H9 (cell line): ENCODE measurements around the gene TNFAIP2. TPM values are rescaled to one million over a fixed set of nuclear protein-coding genes. Genes with fewer than 3 reads are reported as not detected.

Source experiments
- DNase-seq: peaks from one replicate; pipeline ENCODE4 v3.0.0-alpha.2; 2017
- H2AFZ ChIP-seq: one replicate; pipeline ENCODE4 v1.6.1; 2013; ENCODE audit warnings: mild to moderate bottlenecking, low read length, control low read depth, moderate library complexity
- H2AK5ac ChIP-seq: 2 replicates; pipeline ENCODE4 v1.6.1; 2013; ENCODE audit warnings: low read length, control low read depth, mixed read lengths; ENCODE audit not compliant: insufficient read length
- H2BK120ac ChIP-seq: one replicate; pipeline ENCODE4 v1.6.1; 2013; ENCODE audit warnings: low read depth, mild to moderate bottlenecking, low read length, control low read depth, inconsistent platforms; ENCODE audit not compliant: poor library complexity, severe bottlenecking
- H2BK12ac ChIP-seq: 2 replicates; pipeline ENCODE4 v1.6.1; 2013; ENCODE audit warnings: low read length, control low read depth, mixed read lengths, low read depth; ENCODE audit not compliant: insufficient read length
- H2BK15ac ChIP-seq: 2 replicates; pipeline ENCODE4 v1.6.1; 2013; ENCODE audit warnings: low read depth, low read length, control low read depth
- H2BK20ac ChIP-seq: one replicate; pipeline ENCODE4 v1.6.1; 2013; ENCODE audit warnings: low read depth, mild to moderate bottlenecking, low read length, control low read depth, inconsistent platforms; ENCODE audit not compliant: poor library complexity, severe bottlenecking
- H2BK5ac ChIP-seq: 2 replicates; pipeline ENCODE4 v1.6.1; 2013; ENCODE audit warnings: low read length, control low read depth, mixed read lengths; ENCODE audit not compliant: insufficient read length
- H3K14ac ChIP-seq: 2 replicates; pipeline ENCODE4 v1.6.1; 2013; ENCODE audit warnings: low read length, control low read depth; ENCODE audit not compliant: insufficient read depth
- H3K18ac ChIP-seq: 2 replicates; pipeline ENCODE4 v1.6.1; 2013; ENCODE audit warnings: low read depth, mild to moderate bottlenecking, mixed read lengths, low read length, control low read depth; ENCODE audit not compliant: insufficient read length
- H3K23ac ChIP-seq: 2 replicates; pipeline ENCODE4 v1.6.1; 2013; ENCODE audit warnings: low read length, control low read depth, mixed read lengths, low read depth; ENCODE audit not compliant: insufficient read length
- H3K23me2 ChIP-seq: 2 replicates; pipeline ENCODE4 v1.6.1; 2013; ENCODE audit warnings: low read depth, mild to moderate bottlenecking, mixed read lengths, low read length, control low read depth; ENCODE audit not compliant: insufficient read length, poor library complexity, severe bottlenecking
- H3K27ac ChIP-seq: 2 replicates; pipeline ENCODE4 v1.5.1; 2013; ENCODE audit warnings: low read length, control low read depth, mixed read lengths, low read depth; ENCODE audit not compliant: insufficient read length
- H3K27me3 ChIP-seq: 2 replicates; pipeline ENCODE4 v1.6.1; 2013; ENCODE audit warnings: low read length, control low read depth, inconsistent platforms; ENCODE audit not compliant: insufficient read depth
- H3K4ac ChIP-seq: 2 replicates; pipeline ENCODE4 v1.6.1; 2013; ENCODE audit warnings: low read depth, mild to moderate bottlenecking, control low read depth, inconsistent platforms, low read length, moderate library complexity
- H3K4me1 ChIP-seq: 2 replicates; pipeline ENCODE4 v1.6.1; 2013; ENCODE audit warnings: low read length, control low read depth, inconsistent platforms; ENCODE audit not compliant: insufficient read depth
- H3K4me2 ChIP-seq: 2 replicates; pipeline ENCODE4 v1.6.1; 2013; ENCODE audit warnings: low read length, control low read depth, mixed read lengths; ENCODE audit not compliant: insufficient read length, insufficient read depth
- H3K56ac ChIP-seq: 2 replicates; pipeline ENCODE4 v1.6.1; 2013; ENCODE audit warnings: low read depth, mild to moderate bottlenecking, mixed read lengths, low read length, control low read depth; ENCODE audit not compliant: insufficient read length
- H3K79me1 ChIP-seq: 2 replicates; pipeline ENCODE4 v1.6.1; 2013; ENCODE audit warnings: low read depth, mild to moderate bottlenecking, moderate library complexity, low read length, control low read depth, inconsistent platforms; ENCODE audit not compliant: insufficient read depth, poor library complexity, severe bottlenecking
- H3K79me2 ChIP-seq: 2 replicates; pipeline ENCODE4 v1.6.1; 2013; ENCODE audit warnings: low read length, control low read depth, inconsistent platforms; ENCODE audit not compliant: insufficient read depth
- H3K9ac ChIP-seq: 2 replicates; pipeline ENCODE4 v1.6.1; 2013; ENCODE audit warnings: low read length, control low read depth, mixed read lengths; ENCODE audit not compliant: insufficient read length; ENCODE audit errors: extremely low read depth
- H3K9me3 ChIP-seq: one replicate; pipeline ENCODE4 v1.6.1; 2013; ENCODE audit warnings: low read depth, low read length, inconsistent platforms; ENCODE audit not compliant: control insufficient read depth
- H3T11ph ChIP-seq: one replicate; pipeline ENCODE4 v1.6.1; 2013; ENCODE audit warnings: mild to moderate bottlenecking, low read length, control low read depth, inconsistent platforms
- H4K20me1 ChIP-seq: one replicate; pipeline ENCODE4 v1.6.1; 2013; ENCODE audit not compliant: control insufficient read depth, insufficient read length, insufficient read depth
- H4K5ac ChIP-seq: 2 replicates; pipeline ENCODE4 v1.6.1; 2013; ENCODE audit warnings: low read depth, mild to moderate bottlenecking, mixed read lengths, low read length, control low read depth; ENCODE audit not compliant: insufficient read length
- H4K8ac ChIP-seq: replicated peaks from 2 replicates; pipeline ENCODE4 v1.6.1; 2013; ENCODE audit warnings: low read length, control low read depth, mixed read lengths, low read depth; ENCODE audit not compliant: insufficient read length
- H4K91ac ChIP-seq: 2 replicates; pipeline ENCODE4 v1.6.1; 2013; ENCODE audit warnings: low read depth, mild to moderate bottlenecking, moderate library complexity, mixed read lengths, low read length, control low read depth; ENCODE audit not compliant: insufficient read length
- H3K27ac Mint-ChIP-seq, 3 experiments: 2 replicates in 2 of 3; 3 replicates in 1 of 3; pipeline ENCODE4 v1.8.0; 2020 to 2021; ENCODE audit warnings: mixed read lengths in 3 of 3, mild to moderate bottlenecking in 1 of 3, moderate library complexity in 1 of 3
- H3K27me3 Mint-ChIP-seq: 2 replicates; pipeline ENCODE4 v1.8.0; 2021; ENCODE audit warnings: low read depth, mild to moderate bottlenecking, moderate library complexity, mixed read lengths
- H3K36me3 Mint-ChIP-seq, 3 experiments: 2 replicates in 2 of 3; 3 replicates in 1 of 3; pipeline ENCODE4 v1.8.0; 2020 to 2021; ENCODE audit warnings: low read depth in 3 of 3, mixed read lengths in 3 of 3; ENCODE audit not compliant: insufficient read depth in 1 of 3
- H3K4me1 Mint-ChIP-seq, 2 experiments: 2 replicates each; pipeline ENCODE4 v1.8.0; 2020; ENCODE audit warnings: mixed read lengths in 2 of 2
- H3K4me3 Mint-ChIP-seq, 2 experiments: 2 replicates in 1 of 2; 3 replicates in 1 of 2; pipeline ENCODE4 v1.8.0; 2020 to 2021; ENCODE audit warnings: mild to moderate bottlenecking in 2 of 2, mixed read lengths in 2 of 2, moderate library complexity in 1 of 2
- H3K9me3 Mint-ChIP-seq, 2 experiments: 2 replicates in 1 of 2; 3 replicates in 1 of 2; pipeline ENCODE4 v1.8.0; 2020; ENCODE audit warnings: mild to moderate bottlenecking in 2 of 2, mixed read lengths in 2 of 2, moderate library complexity in 1 of 2
- WGBS: extraction: QIAGEN DNeasy Blood & Tissue Kit; methylation state at CpG from one replicate; pipeline ENCODE4 v1.1.7; 2013; ENCODE audit warnings: missing lambda C conversion rate, low lambda C conversion rate, mixed read lengths; ENCODE audit not compliant: insufficient read length; ENCODE audit errors: extremely low coverage; 5-methylcytosine and 5-hydroxymethylcytosine counted together
- total RNA-seq: library from RNA; stranded (reverse); gene quantifications from 2 replicates; pipeline ENCODE4 v1.2.1, GENCODE V29; 2021
- TF ChIP-seq, protein P1 (sequence below): fragments of 200-600 bp; sonication (generic); conservative IDR thresholded peaks from 3 replicates; pipeline ENCODE4 v1.8.0; 2021; ENCODE audit warnings: antibody characterized with exemption, mild to moderate bottlenecking

Gene TNFAIP2
- total RNA-seq, 1 experiment from 2014 or later, result 29.3 TPM

DNA sequence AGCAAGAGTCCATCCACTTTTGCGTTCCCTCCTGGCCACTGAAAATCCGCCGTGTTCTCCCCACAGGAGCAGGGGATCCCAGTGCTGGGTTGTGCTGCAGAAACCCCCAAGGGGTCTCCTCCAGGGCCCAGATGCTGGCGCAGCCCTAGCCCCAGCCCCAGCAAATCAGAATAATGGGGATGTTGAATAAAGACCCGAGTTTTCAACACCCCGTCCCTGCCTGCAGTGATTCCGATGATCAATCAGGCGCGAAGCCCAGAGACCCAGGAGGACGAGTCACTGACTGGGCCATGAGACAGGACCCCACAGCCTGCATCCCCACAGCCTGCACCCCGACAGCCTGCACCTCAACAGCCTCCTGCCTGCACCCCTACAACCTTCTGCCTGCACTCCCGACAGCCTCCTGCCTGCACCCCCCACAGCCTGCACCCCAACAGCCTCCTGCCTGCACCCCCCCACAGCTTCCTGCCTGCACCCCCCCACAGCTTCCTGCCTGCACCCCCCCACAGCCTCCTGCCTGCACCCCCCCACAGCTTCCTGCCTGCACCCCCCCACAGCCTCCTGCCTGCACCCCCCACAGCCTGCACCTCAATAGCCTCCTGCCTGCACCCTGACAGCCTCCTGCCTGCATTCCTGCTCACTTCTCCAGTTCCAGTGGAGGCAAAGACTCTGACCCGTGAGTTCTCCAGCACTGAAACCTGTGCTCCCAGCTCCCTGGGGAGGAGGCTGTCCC lies 37.2 kb downstream of the TNFAIP2 start:
- H4K91ac ChIP-seq, result no peak overlapping the region
- H3K36me3 Mint-ChIP-seq, result peaks cover 0 to 5% (median 2%) of the 10 kb centered on the region in 3 experiments; a peak in 1 of 7 replicates
- no peak overlapping the region for H3K23ac ChIP-seq
- H2BK20ac ChIP-seq, result no peak overlapping the region
- H3K14ac ChIP-seq, result no peak overlapping the region
- no peak overlapping the region for H2AFZ ChIP-seq
- peaks cover 22% of the 10 kb centered on the region for H3K27me3 Mint-ChIP-seq
- no peak overlapping the region for H3T11ph ChIP-seq
- no peak overlapping the region for H3K18ac ChIP-seq
- no peaks in the 10 kb centered on the region for H3K79me2 ChIP-seq
- H4K5ac ChIP-seq, result no peak overlapping the region
- no peak overlapping the region; a peak in 1 of 5 replicates for H3K4me3 Mint-ChIP-seq
- H4K20me1 ChIP-seq, result no peaks in the 10 kb centered on the region
- H3K56ac ChIP-seq, result no peak overlapping the region
- H3K4me1 Mint-ChIP-seq, result peaks cover 8 to 20% of the 10 kb centered on the region in 2 experiments
- no peak overlapping the region for H2BK12ac ChIP-seq
- H3K79me1 ChIP-seq, result no peaks in the 10 kb centered on the region
- H3K9me3 Mint-ChIP-seq, result peaks cover 0 to 12% of the 10 kb centered on the region in 2 experiments; a peak in 3 of 5 replicates
- WGBS, result no CpG with 5 or more reads among the region's 13 CpGs
- no peak overlapping the region for H2AK5ac ChIP-seq
- H2BK5ac ChIP-seq, result no peak overlapping the region
- H4K8ac ChIP-seq, result no peak overlapping the region
- no peak for DNase-seq
- TF ChIP-seq, protein P1, sequence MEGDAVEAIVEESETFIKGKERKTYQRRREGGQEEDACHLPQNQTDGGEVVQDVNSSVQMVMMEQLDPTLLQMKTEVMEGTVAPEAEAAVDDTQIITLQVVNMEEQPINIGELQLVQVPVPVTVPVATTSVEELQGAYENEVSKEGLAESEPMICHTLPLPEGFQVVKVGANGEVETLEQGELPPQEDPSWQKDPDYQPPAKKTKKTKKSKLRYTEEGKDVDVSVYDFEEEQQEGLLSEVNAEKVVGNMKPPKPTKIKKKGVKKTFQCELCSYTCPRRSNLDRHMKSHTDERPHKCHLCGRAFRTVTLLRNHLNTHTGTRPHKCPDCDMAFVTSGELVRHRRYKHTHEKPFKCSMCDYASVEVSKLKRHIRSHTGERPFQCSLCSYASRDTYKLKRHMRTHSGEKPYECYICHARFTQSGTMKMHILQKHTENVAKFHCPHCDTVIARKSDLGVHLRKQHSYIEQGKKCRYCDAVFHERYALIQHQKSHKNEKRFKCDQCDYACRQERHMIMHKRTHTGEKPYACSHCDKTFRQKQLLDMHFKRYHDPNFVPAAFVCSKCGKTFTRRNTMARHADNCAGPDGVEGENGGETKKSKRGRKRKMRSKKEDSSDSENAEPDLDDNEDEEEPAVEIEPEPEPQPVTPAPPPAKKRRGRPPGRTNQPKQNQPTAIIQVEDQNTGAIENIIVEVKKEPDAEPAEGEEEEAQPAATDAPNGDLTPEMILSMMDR, result no peak
- H3K27ac Mint-ChIP-seq, result no peak overlapping the region
- no peak overlapping the region for H3K4me2 ChIP-seq
- H2BK15ac ChIP-seq, result no peak overlapping the region
- no peak overlapping the region for H3K27ac ChIP-seq
- H3K27me3 ChIP-seq, result no peaks in the 10 kb centered on the region
- H3K23me2 ChIP-seq, result no peaks in the 10 kb centered on the region
- H3K4me1 ChIP-seq, result no peaks in the 10 kb centered on the region; the same call in 1 of the 2 replicates
- H3K9me3 ChIP-seq, result peaks cover 14% of the 10 kb centered on the region
- no peak overlapping the region for H3K4ac ChIP-seq
- H3K9ac ChIP-seq, result no peak overlapping the region
- H2BK120ac ChIP-seq, result no peak overlapping the region
